HG03439 (cell line): ENCODE results near the gene RERE.
"Not testable (repeated sequence)": the region's sequence is repeated elsewhere in the genome, so short reads cannot be mapped to it uniquely, and the experiment has no call there.

ENCODE experiments used
- ATAC-seq: cut with Tn5 transposase; IDR thresholded peaks from one replicate; pipeline ENCODE4 v1.9.1; 2021; ENCODE audit warnings: mild to moderate bottlenecking, moderate library complexity; ENCODE audit not compliant: unreplicated experiment

Gene RERE

DNA sequence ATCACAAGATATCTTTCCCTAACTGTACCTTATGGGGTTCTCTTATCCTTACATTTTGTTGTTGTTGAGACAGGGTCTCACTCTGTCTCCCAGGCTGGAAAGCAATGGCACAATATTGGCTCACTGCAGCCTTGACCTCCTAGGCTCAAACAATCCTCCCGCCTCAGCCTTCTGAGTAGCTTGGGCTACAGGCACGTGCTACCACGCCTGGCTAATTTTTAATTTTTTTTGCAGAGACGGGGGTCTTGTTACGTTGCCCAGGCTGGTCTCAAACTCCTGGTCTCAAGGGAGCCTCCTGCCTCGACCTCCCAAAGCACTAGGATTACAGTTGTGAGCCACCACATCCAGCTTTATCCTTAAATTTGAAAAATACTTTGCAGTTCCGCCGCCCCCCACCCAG lies 10.4 kb downstream of the RERE start:
- no peak for ATAC-seq

GRCh38 chr1:8800416-8800815 lies 17.0 kb downstream of the RERE start:
- no peak for ATAC-seq

DNA sequence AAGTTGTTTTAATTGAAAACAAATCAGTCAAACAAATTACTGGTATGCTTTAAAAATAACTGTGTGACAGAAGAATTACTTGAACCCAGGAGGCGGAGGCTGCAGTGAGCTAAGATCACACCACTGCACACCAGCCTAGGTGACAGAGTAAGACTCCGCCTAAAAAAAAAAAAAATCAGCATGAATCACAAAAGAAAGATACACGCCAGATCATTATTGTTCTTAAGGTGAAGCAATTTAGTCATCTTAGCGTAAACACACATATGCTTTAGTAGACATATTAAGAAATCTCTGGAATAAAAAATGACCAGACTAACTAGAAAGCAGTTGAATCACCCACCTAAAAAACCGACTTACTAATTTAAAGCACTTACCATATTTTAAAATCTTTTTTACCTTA lies 20.2 kb downstream of the RERE start:
- no peak for ATAC-seq

GRCh38 chr1:8796812-8797211 lies 20.6 kb downstream of the RERE start:
- ATAC-seq = no peak

- no peak for ATAC-seq
These were observed 22.8 kb downstream of the RERE start for GRCh38 chr1:8794605-8795004.

GRCh38 chr1:8791819-8792218 lies 25.6 kb downstream of the RERE start:
- ATAC-seq = no peak

GRCh38 chr1:8790987-8791386 lies 26.5 kb downstream of the RERE start:
- ATAC-seq = no peak

DNA sequence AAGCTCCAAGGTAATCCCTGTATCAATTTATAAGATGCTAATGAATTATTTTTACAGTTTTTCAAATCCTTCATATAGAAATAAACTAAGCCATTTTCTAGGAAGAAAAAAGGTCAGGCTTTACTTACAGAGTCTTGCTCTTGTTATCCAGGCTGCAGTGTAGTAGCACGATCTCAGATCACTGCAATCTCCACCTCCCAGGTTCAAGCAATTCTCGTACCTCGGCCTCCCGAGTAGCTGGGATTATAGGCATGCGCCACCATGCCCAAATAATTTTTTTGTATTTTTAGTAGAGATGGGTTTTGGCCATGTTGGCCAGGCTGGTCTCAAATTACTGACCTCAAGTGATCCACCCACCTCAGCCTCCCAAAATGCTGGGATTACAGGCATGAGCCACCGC lies 27.0 kb downstream of the RERE start:
- ATAC-seq = no peak

DNA sequence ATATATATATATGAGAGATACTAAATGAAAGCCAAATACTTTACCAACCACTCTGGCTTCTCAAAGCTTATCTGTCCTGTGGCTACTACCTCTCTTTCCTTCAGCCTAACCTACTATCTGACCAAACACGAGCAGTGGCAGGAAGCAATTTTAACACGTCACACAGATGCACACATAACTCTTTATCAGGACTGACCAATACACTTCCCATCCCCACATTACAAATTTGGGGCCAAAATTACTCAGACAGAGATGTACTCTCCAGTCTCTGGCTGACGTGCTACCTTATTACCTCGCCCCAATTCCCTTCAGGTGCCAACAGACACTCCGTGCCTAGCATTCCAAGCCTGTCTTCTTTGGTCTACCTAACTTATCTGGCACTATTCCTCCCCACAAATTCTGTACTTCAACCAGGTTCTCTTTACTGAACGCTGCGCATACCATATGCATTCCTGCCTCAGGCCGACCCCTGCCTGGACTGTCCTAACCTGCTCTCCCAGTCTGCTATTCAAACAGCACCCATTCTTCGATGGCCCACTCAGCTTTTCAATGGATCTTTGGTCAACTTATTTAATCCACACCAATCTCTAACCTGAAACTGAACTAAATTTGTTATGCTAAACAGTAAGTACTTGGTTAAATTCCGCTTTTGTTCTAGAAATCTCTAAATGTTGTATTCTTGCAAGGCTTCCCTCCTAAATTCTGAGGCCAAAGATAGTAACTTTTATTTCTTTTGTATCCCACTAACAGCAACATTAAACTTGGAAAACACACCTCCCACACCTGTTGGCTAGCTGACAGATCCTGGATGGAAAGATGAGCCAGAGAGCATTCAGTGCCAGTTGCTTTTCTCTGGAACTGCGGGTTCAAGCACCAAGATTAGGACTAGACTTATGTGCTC lies 27.9 kb downstream of the RERE start:
- ATAC-seq = no peak

DNA sequence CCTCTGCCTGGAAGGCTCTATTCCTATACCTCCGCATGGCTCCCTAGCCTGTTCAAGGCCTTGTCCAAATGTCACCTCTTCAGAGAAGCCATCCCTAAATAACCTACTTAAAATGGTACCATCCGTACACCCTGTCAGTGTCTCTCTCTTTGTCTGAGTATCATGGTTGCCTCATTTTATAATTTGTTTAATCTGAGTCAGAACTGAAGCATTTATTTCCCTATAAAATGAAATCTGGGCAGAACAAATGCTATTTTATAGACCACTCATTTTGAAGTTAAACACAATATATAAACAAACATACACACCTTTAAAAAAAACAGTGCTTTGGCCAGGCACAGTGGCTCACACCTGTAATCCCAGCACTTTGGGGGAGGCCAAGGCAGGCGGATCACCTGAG lies 30.2 kb downstream of the RERE start:
- no peak for ATAC-seq

- ATAC-seq = not testable (repeated sequence)
These were observed 31.2 kb downstream of the RERE start for GRCh38 chr1:8786204-8786603.

GRCh38 chr1:8782955-8783354 lies 34.5 kb downstream of the RERE start:
- ATAC-seq = no peak

DNA sequence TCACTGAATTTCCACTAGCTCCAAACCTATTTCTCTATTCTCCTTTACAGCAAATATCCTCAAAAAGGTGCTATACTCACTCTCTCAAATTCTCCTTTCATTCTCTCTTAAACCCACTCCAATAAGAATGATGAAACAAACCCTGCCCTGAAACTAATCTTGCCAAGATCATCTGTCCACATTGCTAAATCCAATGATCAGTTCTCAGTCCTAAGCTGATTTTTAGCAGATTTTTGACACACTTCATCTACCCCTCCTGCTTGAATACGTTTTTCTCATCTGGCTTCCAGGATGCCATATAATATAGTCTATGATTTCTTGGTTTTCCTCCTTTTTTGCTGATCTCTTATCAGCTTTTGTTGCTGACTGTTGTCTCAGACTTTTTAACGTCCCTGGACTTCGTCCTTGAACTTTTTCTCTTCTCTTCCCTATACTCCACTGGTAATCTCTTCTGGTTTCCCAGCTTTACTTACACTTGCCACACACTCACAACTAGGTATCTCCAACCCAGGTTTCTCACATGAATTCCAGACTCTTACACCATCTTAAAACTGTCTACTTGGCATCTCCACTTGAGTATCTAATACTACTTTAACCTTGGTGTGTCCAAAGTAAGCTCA lies 35.3 kb downstream of the RERE start:
- ATAC-seq = no peak

GRCh38 chr1:8780405-8780804 lies 37.0 kb downstream of the RERE start:
- no peak for ATAC-seq

GRCh38 chr1:8777867-8778266 lies 39.6 kb downstream of the RERE start:
- ATAC-seq = no peak

GRCh38 chr1:8776104-8776503 lies 41.3 kb downstream of the RERE start:
- no peak for ATAC-seq

DNA sequence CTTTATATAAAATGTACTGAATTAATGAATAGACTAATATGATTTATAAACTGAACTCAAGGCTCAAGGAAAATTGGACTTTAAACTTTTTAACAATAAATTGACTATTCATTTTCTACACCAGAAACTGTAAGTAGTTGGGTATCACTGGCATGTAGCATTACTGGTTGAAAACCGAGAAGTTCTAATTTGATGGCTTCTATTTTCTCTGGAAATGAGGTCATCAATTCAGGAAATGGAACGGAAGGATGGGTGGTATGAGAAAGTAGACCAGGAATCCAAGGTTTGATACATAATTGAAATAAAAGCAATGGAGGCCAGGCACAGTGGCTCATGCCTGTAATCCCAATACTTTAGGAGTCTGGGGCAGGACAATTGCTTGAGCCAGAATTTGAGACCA lies 50.4 kb downstream of the RERE start:
- no peak for ATAC-seq

DNA sequence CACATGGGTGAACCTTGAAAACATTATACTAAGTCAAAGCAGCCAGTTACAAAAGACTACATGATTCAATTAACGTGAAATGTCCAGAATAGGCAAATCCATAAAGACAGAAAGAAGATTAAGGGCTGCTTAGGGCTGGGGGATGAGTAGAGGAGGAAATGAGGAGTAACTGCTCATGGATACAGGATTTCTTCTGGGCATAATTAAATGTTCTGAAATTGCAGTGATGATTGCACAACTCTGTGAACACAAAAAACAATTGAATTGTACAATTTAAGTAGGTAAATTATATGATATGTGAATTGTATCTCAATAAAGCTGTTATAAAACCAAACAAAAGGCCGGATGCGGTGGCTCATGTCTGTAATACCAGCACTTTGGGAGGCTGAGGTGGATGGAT lies 52.2 kb downstream of the RERE start:
- ATAC-seq = no peak

- ATAC-seq = peak; percentile 20
These were observed 53.0 kb downstream of the RERE start for GRCh38 chr1:8764293-8764937.

- peak; percentile 46 for ATAC-seq
These were observed 53.6 kb downstream of the RERE start for GRCh38 chr1:8763888-8764287.

DNA sequence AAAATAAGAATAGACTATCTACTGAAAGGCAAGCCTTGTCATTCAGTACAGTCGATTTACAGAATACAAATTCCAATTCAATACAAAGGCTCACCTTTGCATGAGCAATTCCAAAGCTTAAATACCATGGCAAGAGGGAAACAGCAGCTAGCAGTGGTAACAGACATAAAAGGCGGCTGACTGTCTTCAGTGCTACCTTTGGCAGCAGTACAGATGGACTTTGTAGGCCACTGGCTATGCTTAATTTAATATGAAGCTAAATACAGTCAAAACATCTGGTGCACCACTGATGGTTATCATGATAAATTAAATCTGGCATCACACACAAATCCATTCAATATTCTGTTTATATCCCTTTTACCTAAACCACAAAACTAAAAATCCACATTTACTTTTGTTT lies 62.4 kb downstream of the RERE start:
- no peak for ATAC-seq

DNA sequence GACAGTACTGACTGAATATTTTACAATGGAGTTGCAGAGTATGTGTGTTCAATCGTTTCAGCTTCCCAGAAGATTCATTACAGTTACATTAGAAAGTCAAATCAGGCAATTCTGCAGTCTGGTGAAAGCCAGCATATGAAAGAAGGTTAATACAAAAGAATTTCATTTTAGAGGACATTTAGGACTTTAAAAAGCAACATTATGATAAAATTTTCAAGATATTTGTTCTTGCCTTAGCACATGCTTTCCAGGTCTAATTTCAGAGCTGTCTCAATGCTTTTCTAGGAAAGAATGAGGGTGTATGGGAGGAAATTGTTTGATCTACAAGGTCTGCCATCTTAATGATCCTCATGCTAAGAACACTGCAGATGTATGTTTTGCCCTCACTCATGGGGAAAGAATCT lies 63.2 kb downstream of the RERE start:
- ATAC-seq = no peak
